NCI-H2171 treated with DMSO at 0.1 percent for 48 hours (cell line): ENCODE measurements around the gene GREM1.

Experiments
- DNase-seq: peaks from one replicate; lab custom pipeline; 2025; lab: John Stamatoyannopoulos, UW

GREM1 gene

DNA sequence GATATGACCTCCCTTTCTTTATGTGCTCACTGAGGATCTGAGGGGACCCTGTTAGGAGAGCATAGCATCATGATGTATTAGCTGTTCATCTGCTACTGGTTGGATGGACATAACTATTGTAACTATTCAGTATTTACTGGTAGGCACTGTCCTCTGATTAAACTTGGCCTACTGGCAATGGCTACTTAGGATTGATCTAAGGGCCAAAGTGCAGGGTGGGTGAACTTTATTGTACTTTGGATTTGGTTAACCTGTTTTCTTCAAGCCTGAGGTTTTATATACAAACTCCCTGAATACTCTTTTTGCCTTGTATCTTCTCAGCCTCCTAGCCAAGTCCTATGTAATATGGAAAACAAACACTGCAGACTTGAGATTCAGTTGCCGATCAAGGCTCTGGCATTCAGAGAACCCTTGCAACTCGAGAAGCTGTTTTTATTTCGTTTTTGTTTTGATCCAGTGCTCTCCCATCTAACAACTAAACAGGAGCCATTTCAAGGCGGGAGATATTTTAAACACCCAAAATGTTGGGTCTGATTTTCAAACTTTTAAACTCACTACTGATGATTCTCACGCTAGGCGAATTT, 14.9 kb downstream of the GREM1 start:
- DNase-seq: no peak

DNA sequence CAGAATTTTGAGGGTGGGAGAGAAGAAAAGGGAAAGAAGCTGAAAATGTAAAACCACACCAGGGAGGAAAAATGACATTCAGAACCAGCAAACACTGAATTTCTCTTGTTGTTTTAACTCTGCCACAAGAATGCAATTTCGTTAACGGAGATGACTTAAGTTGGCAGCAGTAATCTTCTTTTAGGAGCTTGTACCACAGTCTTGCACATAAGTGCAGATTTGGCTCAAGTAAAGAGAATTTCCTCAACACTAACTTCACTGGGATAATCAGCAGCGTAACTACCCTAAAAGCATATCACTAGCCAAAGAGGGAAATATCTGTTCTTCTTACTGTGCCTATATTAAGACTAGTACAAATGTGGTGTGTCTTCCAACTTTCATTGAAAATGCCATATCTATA, 15.5 kb downstream of the GREM1 start:
- no peak for DNase-seq

DNA sequence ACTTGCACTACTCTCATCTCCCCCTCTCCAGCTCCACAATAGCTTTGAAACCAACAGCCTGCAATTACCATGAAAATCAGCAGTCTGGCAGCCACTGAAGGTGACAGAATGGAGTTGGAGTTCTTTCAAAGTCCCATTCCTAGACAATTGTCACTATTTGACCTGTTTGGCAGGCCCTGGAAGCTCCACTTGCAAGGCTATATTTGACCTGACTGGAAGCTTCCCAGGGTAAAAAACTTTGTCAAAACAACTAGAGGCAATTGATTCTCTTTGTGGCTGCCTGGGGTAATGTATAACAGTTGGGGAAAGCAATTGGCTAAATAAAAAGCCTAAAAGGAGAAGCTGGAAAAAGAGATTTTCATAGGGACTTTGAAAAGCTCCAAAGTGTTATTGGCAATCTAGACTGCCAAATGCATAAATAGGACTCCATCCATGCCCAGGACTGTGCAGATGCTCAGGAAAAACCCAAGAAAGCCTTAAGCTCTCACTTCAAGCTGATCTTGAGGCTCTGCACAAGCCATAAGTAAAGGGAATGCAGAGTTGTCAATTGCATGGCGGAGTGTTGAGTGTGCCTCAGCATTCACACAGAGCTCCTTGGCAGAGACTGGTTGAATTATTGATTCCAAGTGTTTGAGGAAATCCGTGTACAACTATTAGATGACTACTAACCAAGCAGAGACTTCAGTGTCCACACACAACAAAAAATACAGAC, 18.3 kb downstream of the GREM1 start:
- DNase-seq: no peak

DNA sequence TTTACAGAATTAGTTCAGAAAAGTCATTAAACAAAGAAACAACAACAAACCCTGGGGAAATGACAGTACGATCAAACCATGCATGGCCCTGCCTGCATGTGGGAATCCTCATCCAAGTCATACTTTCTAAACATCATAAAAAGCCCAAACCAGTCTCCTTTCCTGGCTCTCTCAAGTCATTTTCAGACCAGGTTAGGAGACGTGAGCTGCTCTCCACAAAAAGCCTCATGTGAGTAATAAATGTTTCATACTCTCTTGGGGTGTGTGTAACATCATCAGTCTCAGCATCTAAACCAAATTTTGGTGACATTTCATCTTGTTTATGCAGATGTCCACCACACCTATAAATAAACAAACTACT, 18.9 kb downstream of the GREM1 start:
- no peak for DNase-seq

DNA sequence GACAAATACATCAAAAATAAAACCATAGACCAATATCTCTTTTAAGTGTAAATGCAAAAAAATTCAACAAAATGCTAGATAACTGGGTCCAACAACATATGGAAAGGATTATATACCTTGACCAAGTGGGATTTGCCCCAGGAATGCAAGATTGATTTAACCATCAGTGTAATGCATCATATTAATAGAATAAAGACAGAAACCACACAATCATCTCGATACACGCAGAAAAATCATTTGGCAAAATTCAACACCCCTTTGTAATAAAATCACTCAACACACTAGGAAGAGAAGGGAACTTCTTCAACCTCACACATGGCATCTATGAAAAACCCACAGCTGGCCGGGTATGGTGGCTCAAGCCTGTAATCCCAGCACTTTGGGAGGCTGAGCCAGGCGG, 19.5 kb downstream of the GREM1 start:
- no peak for DNase-seq

DNA sequence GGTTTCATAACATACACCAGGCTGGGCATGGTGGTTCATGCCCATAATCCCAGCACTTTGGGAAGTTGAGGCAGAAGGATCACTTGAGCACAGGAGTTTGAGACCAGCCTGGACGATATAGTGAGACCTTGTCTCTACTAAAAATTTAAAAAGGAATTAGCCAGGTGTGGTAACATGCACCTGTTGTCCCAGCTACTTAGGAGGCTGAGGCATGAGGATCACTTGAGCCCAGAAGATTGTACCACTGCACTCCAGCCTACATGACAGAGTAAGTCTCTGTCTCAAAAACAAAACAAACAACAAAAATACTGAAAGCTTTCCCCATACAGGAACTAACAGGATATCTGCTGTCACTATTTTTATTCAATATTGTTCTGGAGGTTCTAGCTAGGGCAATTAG, 20.9 kb downstream of the GREM1 start:
- no peak for DNase-seq

DNA sequence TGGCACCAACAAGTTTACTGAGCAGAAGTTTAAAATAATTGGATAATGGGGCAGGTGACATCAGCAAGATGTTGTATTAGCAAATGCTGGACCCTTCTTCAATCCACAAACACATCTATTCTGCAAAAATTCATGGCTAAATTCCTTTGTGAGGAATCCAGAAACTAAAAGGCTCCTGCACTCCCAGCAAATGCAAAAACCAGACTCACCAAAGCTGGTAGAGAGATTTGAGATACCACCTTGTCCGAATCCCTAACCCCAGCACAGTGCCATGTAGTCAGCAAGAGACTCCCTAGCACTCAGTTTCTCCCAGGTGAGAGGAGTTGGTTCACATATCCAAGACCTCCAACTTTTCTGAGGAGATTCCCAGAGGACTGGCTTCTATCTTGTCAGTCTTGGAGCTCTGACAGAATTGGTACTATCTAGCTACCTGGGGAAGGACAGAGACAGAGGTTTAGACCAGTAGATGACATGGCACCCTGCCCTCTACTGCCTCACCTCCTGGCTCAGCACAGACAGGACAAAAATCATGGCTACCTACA, 21.8 kb downstream of the GREM1 start:
- DNase-seq: no peak

DNA sequence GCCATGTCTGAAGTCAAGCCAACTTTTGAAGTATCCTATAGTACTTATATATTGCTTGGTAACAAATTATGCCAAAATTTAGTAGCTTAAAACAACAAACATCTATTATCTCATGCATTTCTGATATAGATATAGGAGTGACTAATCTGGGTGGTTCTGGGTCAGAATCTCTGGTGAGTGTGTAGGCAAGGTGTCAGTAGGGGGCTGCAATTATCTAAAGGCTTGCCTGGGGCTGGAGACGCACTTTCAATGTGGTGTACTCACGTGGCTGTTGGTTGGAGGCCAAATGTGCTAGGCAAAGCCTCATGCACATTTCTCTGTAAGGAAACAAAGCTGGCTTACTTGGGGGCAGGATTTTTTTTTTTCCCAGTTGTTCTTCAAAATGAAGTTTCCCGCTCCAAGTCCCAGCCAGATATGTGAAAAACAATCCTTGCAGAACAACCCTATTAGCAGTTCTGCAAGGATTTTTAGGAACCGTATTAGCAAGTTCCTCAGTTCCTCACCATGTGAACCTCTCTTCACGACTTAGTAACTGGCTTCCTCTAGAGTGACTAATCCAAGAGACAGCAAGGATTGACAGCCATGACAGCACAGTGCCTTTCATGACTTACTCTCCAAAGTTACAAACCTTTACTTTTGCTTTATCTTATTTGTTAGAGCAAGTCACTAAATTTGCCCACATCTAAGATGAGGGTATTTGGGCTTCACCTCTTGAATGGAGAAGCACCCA, 25.8 kb downstream of the GREM1 start:
- no peak for DNase-seq

DNA sequence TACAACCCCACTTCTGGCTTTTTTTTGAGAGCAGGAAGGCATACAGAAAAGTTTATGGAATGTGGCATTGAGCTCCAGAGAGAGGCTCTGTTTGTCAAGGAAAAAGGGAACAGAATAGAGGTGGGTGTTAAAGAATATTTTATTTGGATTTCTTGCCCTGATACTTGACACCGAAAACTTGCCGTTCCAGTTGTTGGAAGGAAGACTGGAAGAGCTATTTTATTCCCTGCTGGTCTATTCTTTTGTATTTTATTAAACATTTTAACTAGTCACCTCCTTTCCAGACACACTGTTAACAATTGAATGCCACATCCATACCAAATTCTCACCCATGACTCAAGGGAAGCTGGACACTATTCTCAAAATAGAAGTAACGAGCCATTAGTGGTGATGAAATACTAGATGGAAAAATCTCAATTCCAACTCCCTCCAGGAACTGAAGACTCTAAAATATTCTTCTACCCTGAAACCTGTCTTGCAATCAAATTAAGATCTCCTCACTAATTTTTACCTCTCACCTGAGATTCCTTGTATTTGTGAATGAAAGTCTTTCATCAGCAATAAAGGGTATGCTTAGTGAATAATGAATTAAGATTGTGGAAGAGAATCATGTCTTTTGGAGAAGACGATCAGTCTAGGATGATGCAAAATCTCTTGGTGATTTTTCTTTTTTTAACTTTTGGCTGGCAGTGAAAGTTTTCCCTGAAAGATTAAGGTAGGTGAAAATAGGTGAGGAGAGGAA, 28.5 kb downstream of the GREM1 start:
- no peak for DNase-seq

DNA sequence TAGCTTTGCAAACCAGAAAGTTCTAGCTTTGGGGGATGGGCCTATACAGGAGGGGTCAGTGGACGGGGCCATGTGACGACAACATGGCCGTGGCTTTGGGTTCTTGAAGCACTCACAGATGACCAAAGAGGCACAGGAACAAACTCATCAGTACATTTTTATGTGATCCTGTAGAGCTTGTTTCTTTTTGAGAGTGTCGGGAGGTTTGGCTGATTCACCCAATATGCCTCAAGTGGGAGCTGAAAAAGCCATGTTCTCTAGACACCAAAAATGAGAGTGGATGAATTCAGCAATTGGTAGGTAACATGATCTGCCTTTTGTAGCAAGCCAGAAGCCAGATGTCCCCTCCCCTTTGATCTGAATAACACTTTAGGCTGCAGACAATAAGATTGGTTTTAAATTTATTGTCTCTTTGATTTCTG, 30.1 kb downstream of the GREM1 start:
- DNase-seq: peak; percentile 63

DNA sequence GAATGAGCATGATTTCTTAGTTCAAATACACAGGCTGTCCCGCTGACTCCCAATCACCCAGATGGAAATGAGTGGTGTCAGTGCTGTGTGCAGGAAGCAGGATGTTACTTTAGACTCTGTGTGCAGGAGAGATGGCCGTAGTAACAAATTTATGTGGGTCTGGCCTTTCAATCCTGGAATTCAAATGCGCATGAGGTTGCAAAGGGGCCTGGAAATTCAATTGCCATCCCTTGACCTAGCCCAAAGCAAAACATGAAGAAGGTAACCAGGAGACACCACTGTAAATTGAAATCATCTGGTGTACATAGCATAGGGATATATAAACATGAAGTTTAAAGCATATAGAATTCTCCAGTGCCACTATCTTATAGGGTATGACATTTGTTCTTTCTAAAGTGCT, 33.2 kb downstream of the GREM1 start:
- DNase-seq: no peak

DNA sequence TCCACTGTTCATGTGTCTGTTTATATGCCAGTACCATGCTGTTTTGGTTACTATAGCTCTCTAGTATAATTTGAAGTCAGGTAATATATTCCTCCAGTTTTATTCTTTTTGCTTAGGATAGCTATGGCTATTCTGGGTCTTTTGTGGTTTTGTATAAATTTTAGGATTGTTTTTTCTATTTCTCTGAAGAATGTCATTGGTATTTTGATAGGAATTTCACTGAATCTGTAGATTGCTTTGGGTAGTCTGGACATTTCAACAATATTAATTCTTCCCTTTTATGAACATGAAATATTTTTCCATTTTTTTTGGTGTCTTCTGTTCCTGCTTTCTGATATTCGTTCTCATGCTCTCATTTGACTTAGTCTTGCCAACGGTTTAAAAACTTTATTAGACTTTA, 39.6 kb downstream of the GREM1 start:
- DNase-seq: no peak

DNA sequence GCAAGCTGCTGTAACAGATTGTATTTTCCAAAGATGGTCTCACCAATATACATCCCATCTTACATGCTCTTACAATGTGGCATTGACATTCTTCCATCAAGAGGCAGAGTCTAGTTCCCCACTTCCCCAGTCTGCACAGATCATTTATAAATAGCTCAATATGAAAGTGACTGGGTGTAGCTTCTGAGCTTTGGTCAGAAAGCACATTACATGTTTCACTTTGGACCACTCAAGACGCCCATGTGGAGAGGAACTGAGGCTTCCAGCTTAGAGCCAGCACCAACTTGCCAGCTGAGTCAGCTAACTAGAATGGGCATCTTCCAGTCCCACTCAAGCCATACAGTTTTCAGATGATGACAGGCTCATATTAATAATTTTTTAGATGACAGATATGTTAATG, 45.5 kb downstream of the GREM1 start:
- DNase-seq: no peak

DNA sequence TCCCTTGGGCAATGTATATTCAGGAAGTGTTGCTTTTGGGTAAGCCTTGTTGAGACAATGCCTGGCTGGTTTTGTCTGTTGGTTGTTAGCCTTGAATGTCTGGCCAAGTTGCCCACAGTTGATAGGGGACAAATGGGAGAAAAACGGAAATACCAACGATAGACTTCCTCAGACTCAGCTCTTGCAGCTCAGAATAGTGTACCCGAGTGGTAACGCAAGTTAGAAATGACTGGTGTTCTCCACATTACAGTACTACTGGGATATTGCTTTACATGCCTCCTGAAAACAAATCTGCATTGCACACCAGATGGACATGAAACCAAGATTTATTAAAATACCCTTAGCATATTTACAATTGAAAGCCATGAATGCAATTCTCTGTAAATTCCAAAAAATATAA, 47.4 kb downstream of the GREM1 start:
- no peak for DNase-seq

DNA sequence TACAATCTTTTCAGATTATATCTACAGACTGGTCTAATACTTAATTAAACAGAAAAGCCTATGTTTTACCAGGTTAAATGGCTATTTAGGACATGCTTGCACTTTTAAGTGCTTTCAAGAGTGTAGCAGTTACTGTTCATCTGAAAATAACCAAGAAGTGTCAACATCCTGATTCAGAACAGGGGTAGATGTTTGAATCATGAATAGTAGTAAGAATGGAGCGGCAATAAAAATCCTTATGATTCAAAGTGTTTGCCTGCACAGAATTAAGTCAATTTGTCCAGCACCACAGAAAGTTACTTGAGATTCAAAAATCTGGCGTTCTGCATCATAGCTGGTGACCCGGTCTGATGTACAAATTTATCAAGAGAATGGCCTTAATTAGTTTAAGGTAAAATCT, 48.3 kb downstream of the GREM1 start:
- no peak for DNase-seq

DNA sequence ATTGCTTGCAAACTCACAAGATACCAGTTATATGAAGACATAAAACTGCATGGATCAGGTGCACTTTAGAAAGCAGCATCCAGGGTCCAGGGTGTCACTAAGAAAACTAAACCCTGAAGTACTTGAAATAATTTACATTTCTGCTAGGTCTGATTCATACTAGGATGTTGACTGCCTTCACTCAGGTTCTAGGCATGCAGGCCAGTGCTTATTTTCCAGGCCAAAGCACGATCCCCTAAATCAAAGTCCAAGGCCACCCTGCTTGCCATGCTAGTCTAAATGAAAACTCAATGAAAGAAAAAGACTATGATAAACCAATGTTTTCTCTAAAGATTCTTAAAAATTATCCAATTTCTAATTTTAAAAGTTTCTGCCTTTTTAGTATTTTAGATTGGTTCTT, 49.4 kb downstream of the GREM1 start:
- DNase-seq: no peak

DNA sequence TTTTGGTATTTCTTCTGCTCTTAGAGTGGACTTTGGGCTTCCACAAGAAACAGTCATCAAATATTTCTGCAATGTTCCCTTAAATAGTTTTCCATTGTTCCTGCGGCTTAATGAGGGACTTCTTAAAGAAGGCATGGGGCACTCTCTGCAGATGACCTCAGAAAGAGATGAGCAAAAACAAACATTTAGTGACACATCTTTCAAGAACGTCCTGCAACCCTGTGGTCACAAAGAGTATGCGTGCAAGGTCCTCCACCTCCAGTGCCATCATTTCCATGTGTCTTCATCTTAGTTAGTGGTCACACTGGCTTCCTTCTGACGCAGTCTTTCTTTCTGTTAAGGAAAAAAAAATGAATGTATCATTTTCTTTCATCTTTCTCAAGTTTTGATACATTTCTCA, 56.2 kb downstream of the GREM1 start:
- no peak for DNase-seq

DNA sequence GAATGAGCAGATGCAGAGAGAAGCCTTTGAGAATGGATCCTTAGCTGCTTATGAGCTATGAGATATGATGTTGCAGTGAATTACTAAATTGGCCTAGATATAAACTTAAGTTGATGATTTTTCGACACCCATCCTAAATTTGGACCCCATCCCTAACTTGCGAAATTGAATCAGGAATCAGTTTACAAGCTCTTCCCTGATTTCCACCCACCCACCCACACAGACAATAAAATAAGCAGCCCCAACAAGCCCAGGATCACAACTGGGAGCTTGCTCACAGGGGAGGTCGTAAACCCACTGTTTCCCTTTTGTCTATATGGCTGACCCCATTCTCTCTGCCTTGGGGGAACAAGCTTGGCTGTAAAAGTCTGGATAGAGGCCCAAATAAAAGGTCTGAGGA, 57.3 kb downstream of the GREM1 start:
- DNase-seq: no peak

DNA sequence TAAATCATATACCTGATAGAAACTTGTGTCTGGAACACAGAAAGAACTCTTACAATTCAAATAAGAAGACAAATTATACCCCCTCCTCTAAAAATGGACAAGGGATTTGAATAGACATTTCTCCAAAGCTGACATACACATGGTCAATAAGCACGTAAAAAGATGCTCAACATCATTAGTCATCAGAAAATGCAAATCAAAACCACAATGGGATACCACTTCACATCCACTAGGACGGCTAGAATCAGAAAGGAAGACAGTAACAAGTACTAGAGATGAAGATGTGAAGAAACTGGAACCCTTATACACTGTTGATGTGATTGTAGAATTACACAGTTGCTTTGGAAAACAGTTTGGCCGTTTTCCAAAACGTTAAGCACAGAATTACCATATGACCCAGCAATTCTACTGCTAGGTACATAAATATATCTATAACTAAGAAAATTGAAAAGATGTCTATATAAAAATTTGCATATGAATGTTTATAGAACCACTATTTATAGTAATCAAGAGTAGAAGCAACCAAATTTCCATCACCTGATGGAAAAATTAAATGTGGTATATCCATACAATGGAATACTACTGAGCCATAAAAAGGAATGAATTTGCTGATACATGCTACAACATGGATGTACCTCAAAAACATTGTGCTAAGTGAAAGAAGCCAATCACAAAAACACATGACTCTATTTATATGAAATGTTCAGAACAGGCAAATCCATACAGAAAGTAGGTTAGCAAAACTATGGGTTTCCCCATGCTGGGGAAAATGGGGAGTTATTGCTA, 60.8 kb downstream of the GREM1 start:
- no peak for DNase-seq

DNA sequence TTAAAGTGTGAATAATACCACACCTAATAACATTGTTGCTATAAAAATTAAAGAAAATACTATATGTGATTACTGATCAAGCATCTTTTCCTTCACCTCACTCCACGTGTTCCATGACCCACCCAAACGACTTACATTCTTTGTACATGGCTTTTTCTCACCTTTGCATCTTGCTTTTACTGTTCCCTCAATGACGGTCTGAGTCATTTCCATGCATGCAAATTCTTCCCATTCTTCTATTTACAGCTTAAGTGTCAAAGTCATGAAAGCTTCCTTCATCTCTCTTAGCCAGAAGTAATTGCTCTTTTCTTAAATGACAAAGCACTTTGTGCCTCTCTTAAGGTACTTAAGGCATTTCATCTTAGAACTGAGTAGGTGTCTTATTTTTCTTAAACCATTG, 64.0 kb downstream of the GREM1 start:
- no peak for DNase-seq

DNA sequence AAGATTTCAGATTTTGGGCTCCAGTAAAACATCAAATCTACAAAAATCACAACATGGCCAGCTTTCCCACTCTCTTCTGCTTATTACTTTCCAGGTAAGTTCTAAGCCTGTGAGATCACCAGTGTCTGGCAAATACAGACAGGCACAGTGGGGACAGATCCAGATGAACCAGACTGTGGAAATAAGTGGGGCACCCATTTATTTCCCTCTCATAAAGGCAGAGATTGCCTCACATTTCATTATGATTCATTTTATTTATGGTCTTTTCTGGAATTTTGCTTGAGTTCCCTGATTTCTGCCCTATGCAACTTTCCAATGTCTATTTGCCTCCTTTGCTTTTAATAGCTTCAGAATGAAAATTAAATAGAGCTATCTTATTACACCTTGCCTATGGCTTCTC, 66.8 kb downstream of the GREM1 start:
- no peak for DNase-seq

DNA sequence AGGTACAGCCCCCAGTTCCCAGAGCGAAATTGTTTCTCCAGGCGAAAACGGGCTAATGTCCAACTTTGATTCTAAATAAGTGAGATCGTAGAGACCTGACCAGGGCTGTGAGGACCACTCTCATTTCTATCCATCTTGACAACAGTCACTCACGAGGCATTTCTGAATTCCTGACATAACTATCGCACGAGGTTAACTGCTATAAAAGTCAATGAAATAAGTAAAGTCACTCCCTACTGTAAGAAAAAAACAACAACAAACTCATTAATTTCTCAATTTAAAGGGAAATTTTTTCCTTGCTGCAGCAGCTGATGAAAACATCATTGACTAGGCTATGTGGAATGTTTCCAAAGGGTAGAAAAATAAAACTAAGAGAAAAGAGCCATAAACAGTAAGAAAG, 69.1 kb downstream of the GREM1 start:
- DNase-seq: no peak
